Activated CD4-positive, alpha-beta T cell treated with anti-CD3 and anti-CD28 coated beads, Interleukin-2, amount 10 ng/mL, durations not matched to agents 7 days and 5 days (primary cell): ENCODE data around the gene NEK10. TPM values are rescaled to one million over a fixed set of nuclear protein-coding genes. Genes with fewer than 3 reads are reported as not detected.
A peak's percentile ranks its signal among the peaks of the same experiment; 100 is the strongest.
"Not testable (repeated sequence)": the region's sequence is repeated elsewhere in the genome, so short reads cannot be mapped to it uniquely, and the experiment has no call there.

Source experiments
- CTCF ChIA-PET: fragments of 350-600 bp; sonication (Branson Sonifier 250); formaldehyde crosslinking; loops from one replicate; lab custom pipeline; 2021; ENCODE audit warnings: antibody characterized with exemption; lab: Charles Lee
- POLR2A ChIA-PET: fragments of 350-600 bp; sonication (Branson Sonifier 250); formaldehyde crosslinking; loops from one replicate; lab custom pipeline; 2021; ENCODE audit warnings: antibody characterized with exemption; lab: Charles Lee
- DNase-seq: peaks from one replicate; pipeline ENCODE4 v3.0.0-alpha.2; 2020
- H3K27ac Mint-ChIP-seq: one replicate; pipeline ENCODE4 v1.8.0; 2021; ENCODE audit warnings: mild to moderate bottlenecking, moderate library complexity, mixed read lengths
- H3K27me3 Mint-ChIP-seq: one replicate; pipeline ENCODE4 v1.8.0; 2021; ENCODE audit warnings: mixed read lengths
- H3K36me3 Mint-ChIP-seq: one replicate; pipeline ENCODE4 v1.8.0; 2021; ENCODE audit warnings: low read depth, mixed read lengths
- H3K4me1 Mint-ChIP-seq: one replicate; pipeline ENCODE4 v1.8.0; 2021; ENCODE audit warnings: mixed read lengths
- H3K4me3 Mint-ChIP-seq: one replicate; pipeline ENCODE4 v1.8.0; 2021; ENCODE audit warnings: mild to moderate bottlenecking, moderate library complexity, mixed read lengths
- H3K9me3 Mint-ChIP-seq: one replicate; pipeline ENCODE4 v1.8.0; 2021; ENCODE audit warnings: mixed read lengths
- total RNA-seq, 2 experiments: library from RNA; stranded (reverse); gene quantifications; one replicate each; pipeline ENCODE4 v1.2.3, GENCODE V29; 2021

Gene NEK10
- total RNA-seq, 2 experiments from 2014 or later = 0.56 to 0.79 TPM

DNA sequence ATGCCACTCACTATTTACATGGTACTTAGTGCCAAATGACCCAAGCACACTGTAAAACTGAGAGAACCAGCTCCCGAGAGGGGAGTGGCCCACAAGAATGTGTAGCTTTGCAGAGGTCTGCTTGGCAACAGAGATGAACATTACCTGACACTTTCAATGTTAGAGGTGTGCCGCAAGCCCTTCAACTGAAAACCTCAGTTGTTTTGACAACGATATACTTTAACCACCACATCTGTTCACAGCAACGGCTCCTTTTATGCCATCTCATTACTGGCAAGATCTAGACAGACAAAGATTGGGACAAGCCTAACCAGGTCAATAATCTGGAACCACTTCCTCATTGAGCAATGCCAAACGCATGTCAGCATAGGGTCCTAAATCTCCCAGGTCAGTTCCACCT is 23.7 kb downstream of the NEK10 start:
- no peaks in the 10 kb centered on the region for H3K9me3 Mint-ChIP-seq
- H3K36me3 Mint-ChIP-seq = no peaks in the 10 kb centered on the region
- H3K4me3 Mint-ChIP-seq = no peak overlapping the region
- no peaks in the 10 kb centered on the region for H3K27me3 Mint-ChIP-seq
- DNase-seq = peak; percentile 38
- CTCF ChIA-PET = interaction anchor here (0.9 kb wide), 1 partner anchor 19 kb away, joined by 3 read pairs; no protein-coding TSS in a partner anchor
- H3K27ac Mint-ChIP-seq = peak overlapping the region; percentile 2
- H3K4me1 Mint-ChIP-seq = peaks cover 17% of the 10 kb centered on the region
- POLR2A ChIA-PET = no interaction called here

DNA sequence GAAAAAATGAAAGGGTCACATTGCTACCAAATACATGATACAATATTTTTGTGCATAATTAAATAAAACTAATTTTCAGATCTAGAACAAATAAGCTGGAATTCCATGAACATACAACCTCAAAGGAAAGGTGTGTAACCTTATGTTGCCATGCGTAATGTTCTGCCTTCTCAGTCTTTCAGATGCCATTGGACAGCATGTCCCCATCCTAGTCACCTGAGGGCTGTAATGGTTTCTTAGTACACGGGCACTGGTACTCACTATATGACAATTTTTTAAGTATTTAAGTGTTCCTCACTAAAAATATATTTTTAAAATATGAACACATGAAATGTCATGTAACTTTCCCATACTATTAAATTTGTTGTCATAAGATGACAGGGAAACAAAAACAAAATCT is 24.1 kb downstream of the NEK10 start:
- H3K9me3 Mint-ChIP-seq = no peaks in the 10 kb centered on the region
- no peaks in the 10 kb centered on the region for H3K27me3 Mint-ChIP-seq
- H3K36me3 Mint-ChIP-seq = no peaks in the 10 kb centered on the region
- no peak overlapping the region for H3K27ac Mint-ChIP-seq
- ChIA-PET CTCF (no interaction called here), POLR2A (no interaction called here)
- DNase-seq = no peak
- peaks cover 15% of the 10 kb centered on the region for H3K4me1 Mint-ChIP-seq
- H3K4me3 Mint-ChIP-seq = no peak overlapping the region

DNA sequence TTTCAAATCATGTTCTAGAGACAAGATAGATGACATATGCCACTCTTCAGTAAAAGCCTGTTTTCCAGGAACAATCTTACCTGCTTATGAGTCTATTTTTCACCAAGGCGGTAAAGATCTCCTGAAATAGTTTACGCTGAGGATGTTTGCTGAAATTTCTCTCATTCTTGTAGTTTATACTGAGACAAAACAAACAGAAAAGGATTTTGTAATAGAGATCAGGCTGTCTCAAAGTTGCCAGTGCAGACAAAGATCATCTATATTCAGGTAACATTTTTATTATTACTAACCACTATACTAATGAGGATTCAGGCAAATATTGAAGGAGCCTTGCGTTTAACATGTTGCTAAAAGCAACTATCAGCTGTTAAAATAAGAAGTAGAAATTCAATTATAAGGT is 25.0 kb downstream of the NEK10 start:
- no peak overlapping the region for H3K27ac Mint-ChIP-seq
- no peak for DNase-seq
- no peak overlapping the region for H3K4me3 Mint-ChIP-seq
- CTCF ChIA-PET = no interaction called here
- peaks cover 8% of the 10 kb centered on the region for H3K4me1 Mint-ChIP-seq
- POLR2A ChIA-PET = no interaction called here
- no peaks in the 10 kb centered on the region for H3K27me3 Mint-ChIP-seq
- no peaks in the 10 kb centered on the region for H3K36me3 Mint-ChIP-seq
- no peaks in the 10 kb centered on the region for H3K9me3 Mint-ChIP-seq

DNA sequence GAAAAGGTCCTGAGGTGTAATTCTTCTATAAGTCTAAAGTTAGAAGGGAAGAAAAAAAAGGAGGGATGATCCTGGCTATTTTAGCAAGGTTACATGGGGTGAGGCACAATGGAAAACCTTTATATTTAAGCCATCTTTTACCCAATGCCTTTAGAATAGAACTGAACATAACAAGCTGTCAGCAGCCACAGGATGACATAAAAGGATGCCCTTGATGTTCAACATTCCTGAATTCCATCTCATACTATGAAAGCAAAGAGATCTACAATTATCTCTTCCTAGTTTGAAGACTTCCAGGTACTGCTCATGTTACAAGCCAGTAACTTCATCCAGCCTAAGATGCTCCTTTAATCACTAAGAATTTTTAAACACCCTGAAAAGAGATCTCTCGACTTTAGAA is 26.9 kb downstream of the NEK10 start:
- ChIA-PET POLR2A (no interaction called here), CTCF (no interaction called here)
- no peak for DNase-seq
- Mint-ChIP-seq H3K36me3 (no peaks in the 10 kb centered on the region), H3K9me3 (no peaks in the 10 kb centered on the region), H3K4me1 (peaks cover 8% of the 10 kb centered on the region), H3K27ac (no peak overlapping the region), H3K4me3 (no peak overlapping the region), H3K27me3 (no peaks in the 10 kb centered on the region)

DNA sequence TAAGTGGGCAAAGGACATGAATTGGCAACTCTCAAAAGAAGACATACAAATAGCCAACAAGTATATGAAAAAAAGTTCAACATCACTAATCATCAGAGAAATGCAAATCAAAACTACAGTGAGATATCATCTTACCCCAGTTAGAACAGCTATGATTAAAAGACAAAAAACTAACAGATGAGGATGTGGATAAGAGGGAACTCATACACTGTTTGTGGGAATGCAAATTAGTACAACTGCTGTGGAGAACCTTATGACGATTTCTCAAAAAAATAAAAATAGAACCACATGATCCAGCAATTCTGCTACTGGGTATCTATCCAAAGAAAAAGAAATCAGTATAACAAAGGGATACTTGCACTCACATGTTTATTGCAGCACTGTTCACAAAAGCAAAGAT is 28.6 kb downstream of the NEK10 start:
- Mint-ChIP-seq H3K27me3 (peaks cover 3% of the 10 kb centered on the region), H3K36me3 (no peaks in the 10 kb centered on the region), H3K4me3 (no peak overlapping the region), H3K27ac (no peak overlapping the region), H3K9me3 (no peaks in the 10 kb centered on the region), H3K4me1 (peaks cover 4% of the 10 kb centered on the region)
- CTCF ChIA-PET = no interaction called here
- no peak for DNase-seq
- POLR2A ChIA-PET = no interaction called here

DNA sequence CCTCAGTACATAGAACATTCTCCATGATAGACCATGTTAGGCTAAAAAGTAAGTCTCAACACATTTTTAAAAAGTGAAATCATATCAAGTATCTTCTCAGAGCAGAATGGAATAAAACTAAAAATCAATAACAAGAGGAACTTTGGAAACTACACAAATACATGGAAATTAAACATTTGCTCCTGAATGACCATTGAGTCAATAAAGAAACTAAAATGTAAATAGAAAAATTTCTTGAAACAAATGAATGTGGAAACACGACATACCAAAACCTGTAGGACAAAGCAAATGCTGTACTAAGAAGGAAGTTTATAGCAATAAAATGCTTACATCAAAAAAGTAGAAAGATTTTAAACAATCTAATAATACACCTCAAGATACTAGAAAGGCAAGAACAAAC is 33.6 kb downstream of the NEK10 start:
- DNase-seq = no peak
- CTCF ChIA-PET = no interaction called here
- H3K4me3 Mint-ChIP-seq = no peak overlapping the region
- H3K36me3 Mint-ChIP-seq = no peaks in the 10 kb centered on the region
- no peaks in the 10 kb centered on the region for H3K4me1 Mint-ChIP-seq
- POLR2A ChIA-PET = no interaction called here
- no peak overlapping the region for H3K27ac Mint-ChIP-seq
- H3K27me3 Mint-ChIP-seq = peaks cover 7% of the 10 kb centered on the region
- H3K9me3 Mint-ChIP-seq = peaks cover 3% of the 10 kb centered on the region

DNA sequence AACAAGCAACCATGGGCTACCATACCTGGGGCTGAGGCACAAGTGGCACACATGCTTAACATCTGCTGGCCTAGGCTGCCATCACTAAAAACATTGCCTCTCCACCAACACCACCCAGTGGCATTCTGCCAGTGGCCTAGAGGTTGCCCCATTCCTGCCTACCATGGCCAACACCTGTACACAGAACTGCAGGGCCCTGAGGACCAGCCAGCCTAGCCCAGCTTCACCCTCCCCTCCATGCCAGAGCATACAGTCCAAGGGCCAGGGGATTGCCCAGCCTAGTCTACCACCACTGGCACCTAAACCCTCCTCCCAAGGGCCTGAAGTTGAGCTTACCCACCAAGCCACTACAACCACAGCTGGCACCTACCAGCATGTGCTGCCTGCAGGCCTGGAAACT is 35.3 kb downstream of the NEK10 start:
- H3K36me3 Mint-ChIP-seq = no peaks in the 10 kb centered on the region
- POLR2A ChIA-PET = no interaction called here
- CTCF ChIA-PET = no interaction called here
- H3K27ac Mint-ChIP-seq = no peak overlapping the region
- H3K4me1 Mint-ChIP-seq = no peaks in the 10 kb centered on the region
- no peak for DNase-seq
- peaks cover 7% of the 10 kb centered on the region for H3K9me3 Mint-ChIP-seq
- H3K4me3 Mint-ChIP-seq = no peak overlapping the region
- peaks cover 7% of the 10 kb centered on the region for H3K27me3 Mint-ChIP-seq

DNA sequence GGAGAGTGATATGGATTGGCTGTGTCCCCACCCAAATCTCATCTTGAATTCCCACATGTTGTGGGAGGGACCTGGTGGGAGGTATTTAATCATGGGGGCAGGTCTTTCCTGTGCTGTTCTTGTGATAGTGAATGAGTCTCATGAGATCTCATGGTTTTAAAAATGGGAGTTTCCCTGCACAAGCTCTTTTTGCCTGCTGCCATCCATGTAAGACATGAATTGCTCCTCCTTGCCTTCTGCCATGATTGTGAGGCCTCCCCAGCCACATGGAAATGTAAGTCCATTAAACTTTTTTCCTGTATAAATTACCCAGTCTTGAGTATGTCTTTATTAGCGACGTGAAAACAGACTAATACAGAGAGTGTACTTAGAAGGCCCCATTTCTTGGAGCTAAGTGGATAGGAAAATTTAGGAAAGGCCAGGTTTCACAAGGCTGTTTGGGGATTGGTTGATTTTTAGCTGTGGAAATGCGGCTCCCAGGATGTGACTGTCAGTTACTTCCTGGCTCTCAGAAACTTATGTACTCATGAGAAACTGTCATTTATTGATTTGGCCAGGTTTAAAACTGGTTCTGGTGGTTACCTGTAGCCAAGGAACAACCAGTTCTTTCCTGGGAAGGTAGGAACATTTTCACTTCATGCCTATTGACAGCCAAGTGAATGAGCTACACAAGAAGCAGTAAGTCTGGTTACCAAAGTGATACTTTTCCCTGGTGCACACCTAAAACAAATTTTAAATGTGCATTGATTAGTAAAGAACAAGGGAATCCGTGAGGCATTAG is 40.0 kb downstream of the NEK10 start:
- POLR2A ChIA-PET, H3K9me3 Mint-ChIP-seq, H3K4me1 Mint-ChIP-seq: not testable (repeated sequence)

DNA sequence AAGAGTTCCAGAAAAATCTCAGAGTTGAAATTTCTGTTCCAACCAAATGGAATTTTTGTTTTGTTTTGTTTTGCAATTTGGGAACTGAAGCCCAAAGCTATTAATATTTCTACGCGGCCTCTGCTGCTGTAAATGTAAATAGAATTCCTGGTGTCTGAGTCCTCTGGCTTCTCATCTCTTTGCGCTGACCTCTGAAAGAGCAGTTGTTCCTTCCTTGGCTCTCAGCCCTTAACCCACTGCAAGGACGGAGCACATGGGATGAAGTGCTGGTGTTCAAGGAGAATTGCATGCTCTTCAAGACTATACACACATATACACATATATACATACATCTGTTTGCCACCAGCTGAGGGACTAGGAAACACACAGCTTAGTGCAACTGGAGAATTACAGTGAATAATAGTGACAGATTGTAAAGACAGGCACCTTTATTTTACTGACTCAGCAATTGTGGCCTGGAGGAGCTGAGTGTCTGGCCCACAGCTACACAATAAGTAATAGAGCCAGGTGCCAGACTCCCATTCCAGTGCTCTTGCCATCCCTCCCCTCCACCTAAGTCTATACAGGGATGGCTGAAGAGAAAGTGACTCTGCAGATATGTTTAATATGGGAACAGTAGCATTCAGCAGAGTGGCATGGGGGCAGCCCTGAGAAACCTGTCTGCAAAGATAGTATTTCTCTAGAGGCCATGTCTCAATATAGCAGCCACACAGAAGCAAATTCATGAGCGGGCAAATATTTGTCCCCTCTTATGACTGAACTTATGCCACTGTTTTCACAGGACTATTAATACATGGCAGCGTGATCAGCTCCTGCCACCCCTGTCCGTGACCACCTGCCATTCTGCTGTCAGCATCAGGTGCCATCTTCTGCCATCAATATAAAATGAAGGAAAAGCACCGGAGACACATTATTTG is 42.3 kb downstream of the NEK10 start:
- no peaks in the 10 kb centered on the region for H3K36me3 Mint-ChIP-seq
- POLR2A ChIA-PET = no interaction called here
- H3K9me3 Mint-ChIP-seq = peaks cover 8% of the 10 kb centered on the region
- no peak for DNase-seq
- no peaks in the 10 kb centered on the region for H3K4me1 Mint-ChIP-seq
- no peak overlapping the region for H3K27ac Mint-ChIP-seq
- peaks cover 1% of the 10 kb centered on the region for H3K27me3 Mint-ChIP-seq
- CTCF ChIA-PET = interaction anchor here (0.6 to 1.1 kb wide), 2 partner anchors 19 to 199 kb away, joined by 3 read pairs; no protein-coding TSS in a partner anchor
- H3K4me3 Mint-ChIP-seq = no peak overlapping the region

More for the DNA sequence above, 40.0 kb downstream of the NEK10 start:
- H3K27ac Mint-ChIP-seq, CTCF ChIA-PET, DNase-seq, H3K4me3 Mint-ChIP-seq, H3K27me3 Mint-ChIP-seq, H3K36me3 Mint-ChIP-seq: not testable (repeated sequence)

DNA sequence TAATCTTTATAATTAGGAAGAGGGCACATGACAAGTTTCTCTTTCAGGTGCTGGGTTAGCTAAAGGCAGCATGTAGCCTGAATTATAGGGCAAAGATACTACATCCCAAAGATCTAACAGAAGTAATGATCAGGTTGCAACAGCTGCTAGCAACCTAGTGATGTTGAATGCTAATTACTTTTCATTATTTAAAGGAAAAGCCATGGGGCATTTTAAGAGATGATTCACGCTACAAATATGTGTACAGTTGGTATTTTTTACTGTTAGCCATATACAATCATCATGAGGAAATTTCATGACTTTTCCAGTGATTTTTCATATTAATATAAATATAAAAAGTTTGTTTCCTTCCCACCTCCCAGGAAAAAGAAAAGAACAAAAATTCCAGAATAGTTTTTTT is 43.0 kb downstream of the NEK10 start:
- no peak overlapping the region for H3K27ac Mint-ChIP-seq
- H3K27me3 Mint-ChIP-seq = peaks cover 1% of the 10 kb centered on the region
- H3K4me3 Mint-ChIP-seq = no peak overlapping the region
- no peak for DNase-seq
- H3K9me3 Mint-ChIP-seq = peaks cover 8% of the 10 kb centered on the region
- H3K4me1 Mint-ChIP-seq = no peaks in the 10 kb centered on the region
- CTCF ChIA-PET = interaction anchor here (1.1 kb wide), 1 partner anchor 20 kb away, joined by 3 read pairs; no protein-coding TSS in a partner anchor
- no peaks in the 10 kb centered on the region for H3K36me3 Mint-ChIP-seq
- POLR2A ChIA-PET = no interaction called here

DNA sequence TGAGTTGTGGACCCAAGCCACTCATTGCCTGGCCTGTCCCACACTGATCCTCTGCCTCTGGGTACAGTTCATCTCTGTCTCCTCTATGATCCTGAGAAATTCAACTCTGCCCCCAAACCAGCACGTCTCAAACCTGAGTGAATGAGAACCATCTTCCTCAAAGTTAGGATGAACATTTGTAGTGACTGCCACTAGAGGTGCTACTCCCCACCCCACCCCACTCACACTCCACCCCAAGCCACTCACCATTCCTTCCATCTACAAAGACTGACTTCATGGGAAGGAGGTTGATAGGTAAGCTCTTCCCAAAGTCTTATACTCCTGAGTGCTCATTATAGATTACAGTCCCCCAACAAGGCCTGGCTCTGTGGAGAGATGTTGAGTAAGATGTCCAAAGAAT is 43.8 kb downstream of the NEK10 start:
- ChIA-PET POLR2A (no interaction called here), CTCF (no interaction called here)
- H3K36me3 Mint-ChIP-seq = no peaks in the 10 kb centered on the region
- no peak overlapping the region for H3K4me3 Mint-ChIP-seq
- H3K27me3 Mint-ChIP-seq = peaks cover 1% of the 10 kb centered on the region
- H3K9me3 Mint-ChIP-seq = peaks cover 5% of the 10 kb centered on the region
- no peak for DNase-seq
- no peak overlapping the region for H3K27ac Mint-ChIP-seq
- H3K4me1 Mint-ChIP-seq = no peaks in the 10 kb centered on the region

DNA sequence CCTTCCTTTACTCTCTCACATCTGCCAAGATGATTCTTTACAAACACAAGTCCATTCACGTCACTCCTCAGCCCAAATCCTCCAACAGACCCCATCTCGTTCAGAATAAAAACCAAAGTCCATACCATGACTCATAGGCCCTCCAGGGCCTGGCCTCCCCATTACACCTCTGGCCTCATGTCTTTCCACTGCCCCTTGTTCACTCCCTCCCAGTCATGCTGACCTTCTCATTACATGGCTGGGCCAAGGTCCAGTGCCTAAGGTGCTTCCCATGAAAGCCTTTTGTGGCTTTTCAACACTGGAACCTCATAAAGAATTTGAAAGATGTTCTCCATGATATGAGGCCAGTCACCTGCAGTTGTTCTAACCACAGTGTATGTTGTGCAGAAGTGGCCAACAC is 44.5 kb downstream of the NEK10 start:
- H3K36me3 Mint-ChIP-seq = no peaks in the 10 kb centered on the region
- peaks cover 3% of the 10 kb centered on the region for H3K9me3 Mint-ChIP-seq

DNA sequence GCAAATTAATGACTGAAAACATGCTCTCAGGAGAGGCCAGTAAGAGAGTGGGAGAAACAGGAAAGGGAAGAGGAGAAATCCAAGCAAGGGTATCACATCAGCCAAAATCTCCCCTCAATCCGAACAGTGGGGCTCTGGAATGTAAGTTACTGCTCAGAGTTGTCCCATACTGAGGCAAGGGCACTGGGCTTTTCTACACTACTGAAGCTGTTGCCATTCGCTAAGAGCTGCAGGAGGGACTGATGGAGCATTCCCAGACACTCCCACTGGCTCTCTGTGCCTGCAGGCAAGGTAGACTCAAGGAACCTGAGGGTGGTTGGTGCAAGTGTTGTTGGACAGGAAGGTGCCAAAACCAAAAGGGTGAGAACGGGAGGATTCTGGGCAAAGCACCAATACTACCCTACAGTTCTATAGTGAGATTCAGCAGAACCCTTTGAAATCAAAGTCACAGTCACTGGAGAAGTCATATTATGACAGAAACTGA is 46.1 kb downstream of the NEK10 start:
- ChIA-PET POLR2A (no interaction called here), CTCF (no interaction called here)
- no peak overlapping the region for H3K4me3 Mint-ChIP-seq
- no peaks in the 10 kb centered on the region for H3K4me1 Mint-ChIP-seq
- H3K27ac Mint-ChIP-seq = no peak overlapping the region
- peaks cover 1% of the 10 kb centered on the region for H3K27me3 Mint-ChIP-seq
- H3K36me3 Mint-ChIP-seq = no peaks in the 10 kb centered on the region
- H3K9me3 Mint-ChIP-seq = no peaks in the 10 kb centered on the region
- DNase-seq = no peak

More for the DNA sequence above, 44.5 kb downstream of the NEK10 start:
- ChIA-PET POLR2A (no interaction called here), CTCF (no interaction called here)
- H3K4me3 Mint-ChIP-seq = no peak overlapping the region
- DNase-seq = no peak
- no peak overlapping the region for H3K27ac Mint-ChIP-seq
- peaks cover 1% of the 10 kb centered on the region for H3K27me3 Mint-ChIP-seq
- H3K4me1 Mint-ChIP-seq = no peaks in the 10 kb centered on the region
